GM12865 (cell line): ENCODE measurements around the gene PRDM11.

ENCODE experiments used
- DNase-seq: peaks from one replicate; pipeline ENCODE4 v3.0.0; 2010; ENCODE audit warnings: low read depth
- H3K4me3 ChIP-seq: 2 replicates; pipeline ENCODE4 v1.5.1; 2011; ENCODE audit warnings: mild to moderate bottlenecking, low read depth, low read length, control low read depth
- TF ChIP-seq, protein P1 (sequence below): IDR thresholded peaks from 2 replicates; pipeline ENCODE4 v1.5.1; 2011; ENCODE audit warnings: low read length, control low read depth, low read depth, inconsistent platforms; ENCODE audit not compliant: insufficient read depth; ENCODE audit errors: missing control alignments

The PRDM11 gene

DNA sequence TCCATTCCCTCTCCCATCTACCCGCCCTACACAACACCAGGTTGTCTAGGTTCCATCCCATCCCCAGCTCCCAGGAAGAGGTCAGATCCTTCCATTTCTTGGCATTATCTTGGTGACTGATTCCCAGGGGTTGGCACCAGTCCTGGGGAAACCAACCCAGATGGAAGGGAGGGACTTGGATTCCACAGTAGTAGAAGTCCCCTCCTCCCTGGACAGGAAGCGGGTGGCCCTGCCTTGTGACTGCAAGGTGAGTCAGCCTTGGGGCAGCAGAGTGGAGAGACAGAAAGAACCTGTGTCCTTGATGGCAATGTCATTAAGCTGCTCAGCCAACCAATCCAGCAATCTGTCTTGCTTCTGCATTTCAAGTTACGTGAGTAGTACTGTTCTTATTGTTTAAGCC is 113.2 kb downstream of the PRDM11 start:
- DNase-seq: no peak
- no peak overlapping the region for H3K4me3 ChIP-seq
- TF ChIP-seq, protein P1, sequence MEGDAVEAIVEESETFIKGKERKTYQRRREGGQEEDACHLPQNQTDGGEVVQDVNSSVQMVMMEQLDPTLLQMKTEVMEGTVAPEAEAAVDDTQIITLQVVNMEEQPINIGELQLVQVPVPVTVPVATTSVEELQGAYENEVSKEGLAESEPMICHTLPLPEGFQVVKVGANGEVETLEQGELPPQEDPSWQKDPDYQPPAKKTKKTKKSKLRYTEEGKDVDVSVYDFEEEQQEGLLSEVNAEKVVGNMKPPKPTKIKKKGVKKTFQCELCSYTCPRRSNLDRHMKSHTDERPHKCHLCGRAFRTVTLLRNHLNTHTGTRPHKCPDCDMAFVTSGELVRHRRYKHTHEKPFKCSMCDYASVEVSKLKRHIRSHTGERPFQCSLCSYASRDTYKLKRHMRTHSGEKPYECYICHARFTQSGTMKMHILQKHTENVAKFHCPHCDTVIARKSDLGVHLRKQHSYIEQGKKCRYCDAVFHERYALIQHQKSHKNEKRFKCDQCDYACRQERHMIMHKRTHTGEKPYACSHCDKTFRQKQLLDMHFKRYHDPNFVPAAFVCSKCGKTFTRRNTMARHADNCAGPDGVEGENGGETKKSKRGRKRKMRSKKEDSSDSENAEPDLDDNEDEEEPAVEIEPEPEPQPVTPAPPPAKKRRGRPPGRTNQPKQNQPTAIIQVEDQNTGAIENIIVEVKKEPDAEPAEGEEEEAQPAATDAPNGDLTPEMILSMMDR: no peak

DNA sequence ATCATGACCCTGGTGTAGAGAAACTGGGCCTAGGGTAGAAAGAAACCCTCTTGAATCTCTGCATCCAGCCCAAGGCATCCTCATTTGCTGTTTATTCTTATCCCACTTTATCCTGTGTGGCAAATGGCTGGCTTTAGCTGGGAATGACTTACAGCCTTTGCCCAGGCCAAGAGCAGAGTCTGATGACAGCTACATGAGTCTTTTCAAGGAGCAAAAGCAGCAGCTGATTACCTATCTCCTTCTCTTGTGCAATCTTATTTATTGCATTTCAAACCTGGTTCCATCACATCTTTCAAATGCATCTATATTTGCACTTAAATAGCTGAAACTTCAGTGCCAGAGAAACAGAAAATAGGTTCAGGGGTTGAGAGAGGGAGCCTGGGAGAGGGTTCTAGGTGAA is 113.6 kb downstream of the PRDM11 start:
- TF ChIP-seq, protein P1: no peak
- no peak overlapping the region for H3K4me3 ChIP-seq
- DNase-seq: no peak

DNA sequence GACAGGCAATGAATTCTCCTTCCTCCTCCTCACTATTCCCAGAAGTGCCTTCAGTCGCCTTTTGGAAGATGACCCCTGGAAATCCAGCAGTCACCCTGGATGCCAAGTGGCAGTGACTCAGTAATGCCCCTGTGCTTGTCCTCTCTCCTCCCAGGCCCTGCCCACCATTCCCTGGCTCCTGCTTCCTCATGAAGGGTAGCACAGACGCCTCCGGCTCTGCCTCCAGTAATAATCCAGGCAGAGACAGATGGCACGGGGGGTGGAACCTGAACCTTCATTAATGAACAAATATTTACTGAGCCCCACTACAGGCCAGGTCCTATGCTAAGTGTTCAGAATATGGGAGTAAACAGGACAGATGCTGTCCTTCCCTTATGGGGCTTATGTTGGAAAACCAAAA is 116.5 kb downstream of the PRDM11 start:
- no peak overlapping the region for H3K4me3 ChIP-seq
- TF ChIP-seq, protein P1: no peak
- no peak for DNase-seq

DNA sequence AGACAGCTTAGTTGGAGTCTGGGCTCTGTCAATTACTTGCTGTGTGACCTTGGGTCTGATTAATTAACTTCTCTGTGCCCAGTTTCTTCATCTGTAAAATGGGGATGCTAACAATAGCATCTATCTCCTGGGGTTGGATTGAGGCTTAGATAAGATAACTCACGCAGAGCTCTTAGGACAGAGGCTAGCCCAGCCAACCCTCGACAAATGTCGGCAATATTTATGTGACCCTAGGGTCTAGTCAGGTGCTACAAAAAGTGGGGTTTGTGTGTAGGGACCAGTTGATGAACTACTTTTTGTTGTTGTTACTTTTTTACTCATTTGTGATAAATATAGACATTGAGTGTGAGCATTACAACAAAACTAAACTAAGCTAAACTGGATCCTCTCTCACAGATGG is 117.3 kb downstream of the PRDM11 start:
- TF ChIP-seq, protein P1: no peak
- H3K4me3 ChIP-seq: no peak overlapping the region
- no peak for DNase-seq

DNA sequence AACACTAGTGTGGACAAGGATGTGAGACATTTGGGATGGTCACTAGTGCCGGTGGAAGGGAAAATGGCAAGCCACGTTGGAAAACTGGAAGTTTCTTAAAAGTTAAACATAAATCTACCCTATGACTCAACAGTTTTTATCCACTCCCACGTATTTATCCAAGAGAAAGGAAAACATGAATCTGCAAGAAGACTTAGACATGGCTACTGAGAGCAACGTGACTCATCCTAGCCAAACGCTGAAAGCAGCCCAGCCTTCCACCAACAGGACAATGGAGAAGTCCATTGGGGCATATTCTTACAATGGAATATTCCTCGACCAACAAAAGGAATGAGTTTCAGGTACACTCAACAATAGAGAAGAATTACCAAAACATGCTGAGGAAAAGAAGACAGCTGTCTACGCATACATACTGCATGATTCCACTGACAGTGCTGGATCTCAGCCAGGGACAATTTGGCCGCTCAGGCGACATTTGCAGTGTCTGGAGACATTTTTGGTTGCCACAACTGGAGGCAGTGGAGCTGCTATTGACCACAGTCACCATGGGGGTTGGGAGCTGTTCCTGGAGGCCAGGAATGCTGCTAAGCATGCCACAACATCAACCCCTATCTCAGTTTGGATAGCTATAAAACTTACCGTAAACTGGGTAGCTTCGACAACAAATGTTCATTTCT is 118.5 kb downstream of the PRDM11 start:
- TF ChIP-seq, protein P1: no peak
- H3K4me3 ChIP-seq: no peak overlapping the region
- no peak for DNase-seq

DNA sequence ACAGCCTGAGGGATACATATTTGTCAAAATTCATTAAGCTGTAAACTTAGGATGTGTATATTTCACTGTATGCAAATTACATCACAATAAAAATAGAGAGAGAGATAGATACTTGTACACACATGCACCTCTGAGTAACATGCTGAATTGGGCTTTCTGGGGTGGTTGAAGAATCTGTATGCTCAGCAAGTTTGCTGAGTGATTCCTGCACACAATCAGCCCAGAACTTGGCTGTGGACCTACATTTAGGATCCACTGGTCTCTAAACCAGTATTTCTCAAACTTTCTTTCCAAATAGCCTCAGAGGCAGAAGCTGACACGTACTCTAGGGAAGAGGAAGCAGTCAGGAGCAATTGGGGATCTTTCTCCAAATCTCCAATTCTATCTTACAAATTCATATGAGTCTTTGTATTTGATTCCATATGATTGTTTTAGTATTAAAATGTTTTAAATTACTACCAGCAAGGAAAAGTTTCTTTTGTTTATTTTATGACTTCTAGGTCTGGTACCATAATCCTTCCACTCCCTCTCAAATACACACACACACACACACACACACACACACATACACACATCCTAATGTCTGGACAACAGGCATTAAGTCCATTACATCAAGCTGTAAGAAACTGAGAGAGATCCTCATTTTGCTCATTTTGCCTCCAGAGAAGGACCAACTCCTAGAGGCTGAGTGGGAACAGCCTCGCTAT is 119.7 kb downstream of the PRDM11 start:
- no peak for DNase-seq
- TF ChIP-seq, protein P1: no peak
- H3K4me3 ChIP-seq: no peak overlapping the region

DNA sequence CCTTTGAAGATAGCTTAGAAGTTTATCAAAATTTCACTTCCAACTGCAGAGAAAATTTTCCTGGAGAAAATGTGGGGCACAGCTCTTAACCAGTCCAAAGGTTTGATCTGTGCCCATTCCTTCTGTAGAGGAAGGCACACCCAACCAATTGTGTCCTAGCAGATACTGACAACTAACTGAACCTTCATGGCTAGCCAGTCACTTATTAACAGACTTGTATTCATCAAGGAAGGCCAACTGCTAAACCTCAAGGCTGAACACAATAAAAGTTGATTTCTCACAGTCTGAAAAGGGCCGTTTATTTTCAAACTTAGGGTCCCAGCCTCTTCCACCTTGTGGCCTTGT is 120.2 kb downstream of the PRDM11 start:
- DNase-seq: no peak
- TF ChIP-seq, protein P1: no peak
- H3K4me3 ChIP-seq: no peak overlapping the region
